Neural cell (in vitro differentiated cells): ENCODE results near the gene RNF41. TPM values are rescaled to one million over a fixed set of nuclear protein-coding genes. Genes with fewer than 3 reads are reported as not detected.

ENCODE experiments used
- H2AFZ ChIP-seq: fragments of 200-600, 300-800 bp; sonication (generic), shearing (Covaris generic); 2 replicates; pipeline ENCODE4 v1.6.0; 2014; ENCODE audit warnings: low read depth, mild to moderate bottlenecking, antibody characterized with exemption, low read length, moderate library complexity
- H3F3A ChIP-seq: fragments of 200-600 bp; shearing (Covaris generic); 2 replicates; pipeline ENCODE4 v1.6.1; 2016; ENCODE audit warnings: mild to moderate bottlenecking, moderate library complexity, mixed read lengths, antibody characterized with exemption, low read length; ENCODE audit not compliant: insufficient read depth, poor library complexity, severe bottlenecking
- H3K27ac ChIP-seq: fragments of 200-600, 300-800 bp; sonication (generic), shearing (Covaris generic); 2 replicates; pipeline ENCODE4 v1.5.1; 2014; ENCODE audit warnings: mild to moderate bottlenecking, low read length, moderate library complexity
- H3K27me3 ChIP-seq: fragments of 300-800, 200-600 bp; sonication (generic), shearing (Covaris generic); 2 replicates; pipeline ENCODE4 v1.6.0; 2014; ENCODE audit warnings: mild to moderate bottlenecking, low read depth, low read length, moderate library complexity; ENCODE audit not compliant: insufficient read depth
- H3K36me3 ChIP-seq: fragments of 300-800, 200-600 bp; sonication (generic), shearing (Covaris generic); 2 replicates; pipeline ENCODE4 v1.5.1; 2014; ENCODE audit warnings: mild to moderate bottlenecking, antibody characterized with exemption, low read length, moderate library complexity; ENCODE audit not compliant: insufficient read depth
- H3K4me2 ChIP-seq: fragments of 300-800, 200-600 bp; sonication (generic), shearing (Covaris generic); 2 replicates; pipeline ENCODE4 v1.6.0; 2014; ENCODE audit warnings: mild to moderate bottlenecking, low read length
- H3K4me3 ChIP-seq: fragments of 300-800, 200-600 bp; sonication (generic), shearing (Covaris generic); 2 replicates; pipeline ENCODE4 v1.5.1; 2014; ENCODE audit warnings: mild to moderate bottlenecking, low read length, moderate library complexity
- H3K79me2 ChIP-seq: fragments of 200-600 bp; shearing (Covaris generic); replicated peaks from 2 replicates; pipeline ENCODE4 v1.6.0; 2014; ENCODE audit warnings: mild to moderate bottlenecking, low read length, moderate library complexity; ENCODE audit not compliant: insufficient read depth
- H3K9ac ChIP-seq: fragments of 300-800, 200-600 bp; sonication (generic), shearing (Covaris generic); 2 replicates; pipeline ENCODE4 v1.6.1; 2016; ENCODE audit warnings: mild to moderate bottlenecking, low read length, mixed read lengths
- H3K9me2 ChIP-seq: fragments of 200-600 bp; shearing (Covaris generic); 2 replicates; pipeline ENCODE4 v1.6.1; 2016; ENCODE audit warnings: mild to moderate bottlenecking, low read length, mixed read lengths; ENCODE audit not compliant: insufficient read depth
- H3K9me3 ChIP-seq: fragments of 200-600, 300-800 bp; sonication (generic), shearing (Covaris generic); 2 replicates; pipeline ENCODE4 v1.6.1; 2016; ENCODE audit warnings: mild to moderate bottlenecking, mixed run types, low read length, moderate library complexity, mixed read lengths
- H4K20me1 ChIP-seq: fragments of 200-600 bp; shearing (Covaris generic); 2 replicates; pipeline ENCODE4 v1.6.1; 2016; ENCODE audit warnings: mild to moderate bottlenecking, mixed run types; ENCODE audit not compliant: insufficient read depth
- EP300 ChIP-seq: fragments of 450-650 bp; conservative IDR thresholded peaks from 2 replicates; pipeline ENCODE4 v1.6.1; 2014; ENCODE audit warnings: antibody characterized with exemption, mild to moderate bottlenecking, moderate library complexity; ENCODE audit not compliant: poor library complexity, severe bottlenecking
- EZH2 ChIP-seq: fragments of 200-600, 300-800 bp; shearing (Covaris generic), sonication (generic); IDR thresholded peaks from 2 replicates; pipeline ENCODE4 v1.6.1; 2014; ENCODE audit warnings: antibody characterized with exemption, low read length, borderline replicate concordance, mild to moderate bottlenecking; ENCODE audit not compliant: insufficient read depth, poor library complexity, severe bottlenecking
- MXI1 ChIP-seq: fragments of 450-650 bp; conservative IDR thresholded peaks from 2 replicates; pipeline ENCODE4 v1.6.1; 2014; ENCODE audit warnings: antibody characterized with exemption, mild to moderate bottlenecking; ENCODE audit not compliant: poor library complexity, severe bottlenecking
- POLR2AphosphoS5 ChIP-seq: IDR thresholded peaks from 2 replicates; pipeline ENCODE4 v1.6.1; 2012
- RAD21 ChIP-seq: fragments of 450-650 bp; conservative IDR thresholded peaks from 2 replicates; pipeline ENCODE4 v1.6.1; 2014; ENCODE audit warnings: antibody characterized with exemption, mild to moderate bottlenecking, moderate library complexity
- SMC3 ChIP-seq: fragments of 450-650 bp; conservative IDR thresholded peaks from 2 replicates; pipeline ENCODE4 v1.6.1; 2014; ENCODE audit warnings: antibody characterized with exemption, mild to moderate bottlenecking, moderate library complexity; ENCODE audit not compliant: poor library complexity
- TAF1 ChIP-seq: IDR thresholded peaks from 2 replicates; pipeline ENCODE4 v1.6.1; 2012; ENCODE audit warnings: low read depth
- polyA plus RNA-seq: library from polyadenylated mRNA; depleted of rRNA; stranded (reverse); fragments of >200 nt; gene quantifications from 2 replicates; pipeline ENCODE4 v1.2.3, GENCODE V29; 2014
- TF ChIP-seq, protein P1 (sequence below): IDR thresholded peaks from 2 replicates; pipeline ENCODE4 v1.6.1; 2012; ENCODE audit warnings: borderline replicate concordance
- TF ChIP-seq, protein P2 (sequence below): fragments of 450-650 bp; IDR thresholded peaks from 2 replicates; pipeline ENCODE4 v1.5.1; 2014; ENCODE audit warnings: antibody characterized with exemption, mild to moderate bottlenecking, moderate library complexity; ENCODE audit not compliant: poor library complexity, severe bottlenecking

RNF41 gene
- polyA plus RNA-seq, 1 donor from 2014 or later, result 108 TPM

DNA sequence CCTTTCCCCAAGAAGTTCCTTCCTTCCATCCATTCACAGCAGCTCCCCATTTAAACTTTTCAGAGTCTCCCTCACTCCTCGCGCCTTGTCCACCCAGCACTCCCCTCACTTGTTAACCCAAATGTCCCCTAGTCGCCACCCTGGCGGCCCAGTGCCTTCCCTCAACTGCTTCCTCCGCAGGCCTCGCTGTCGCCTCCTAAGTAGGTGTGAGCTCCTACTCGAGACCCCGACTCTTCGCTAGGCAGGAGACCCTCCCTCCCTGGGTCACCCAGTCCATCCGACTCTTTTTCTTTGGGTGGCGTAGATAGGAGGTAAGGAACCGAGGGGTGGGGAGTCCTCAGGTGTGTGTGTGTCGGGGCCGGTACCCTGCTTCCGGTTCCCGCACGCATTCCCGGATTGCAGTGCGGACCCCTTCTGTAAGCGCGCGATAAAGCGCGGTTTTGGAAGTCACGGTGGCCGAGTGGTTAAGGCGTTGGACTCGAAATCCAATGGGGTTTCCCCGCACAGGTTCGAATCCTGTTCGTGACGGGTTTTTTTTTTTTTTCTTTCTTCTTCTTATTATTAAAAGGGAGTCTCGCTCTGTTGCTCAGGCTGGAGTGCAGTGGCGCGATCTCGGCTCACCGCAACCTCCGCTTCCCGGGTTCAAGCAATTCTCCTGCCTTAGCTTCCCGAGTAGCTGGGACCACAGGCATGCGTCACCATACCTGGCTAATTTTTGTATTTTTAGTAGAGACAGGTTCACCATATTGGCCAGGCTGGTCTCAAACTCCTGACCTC is 31.6 kb downstream of the RNF41 start:
- Histone ChIP-seq H3K27ac (peak overlapping the region; percentile 79), H2AFZ (peak overlapping the region; percentile 56), H3K4me2 (peak overlapping the region; percentile 38), H3K36me3 (peaks cover 5% of the 10 kb centered on the region), H3K79me2 (peaks cover 32% of the 10 kb centered on the region), H4K20me1 (no peaks in the 10 kb centered on the region), H3K9me2 (no peaks in the 10 kb centered on the region), H3K9ac (peak overlapping the region; percentile 99), H3K9me3 (no peaks in the 10 kb centered on the region), H3K4me3 (peak overlapping the region; percentile 97), H3F3A (peaks cover 7% of the 10 kb centered on the region), H3K27me3 (no peaks in the 10 kb centered on the region)
- TF ChIP-seq POLR2AphosphoS5 (peak; percentile 58), MXI1 (peak; percentile 75), TAF1 (no peak)

DNA sequence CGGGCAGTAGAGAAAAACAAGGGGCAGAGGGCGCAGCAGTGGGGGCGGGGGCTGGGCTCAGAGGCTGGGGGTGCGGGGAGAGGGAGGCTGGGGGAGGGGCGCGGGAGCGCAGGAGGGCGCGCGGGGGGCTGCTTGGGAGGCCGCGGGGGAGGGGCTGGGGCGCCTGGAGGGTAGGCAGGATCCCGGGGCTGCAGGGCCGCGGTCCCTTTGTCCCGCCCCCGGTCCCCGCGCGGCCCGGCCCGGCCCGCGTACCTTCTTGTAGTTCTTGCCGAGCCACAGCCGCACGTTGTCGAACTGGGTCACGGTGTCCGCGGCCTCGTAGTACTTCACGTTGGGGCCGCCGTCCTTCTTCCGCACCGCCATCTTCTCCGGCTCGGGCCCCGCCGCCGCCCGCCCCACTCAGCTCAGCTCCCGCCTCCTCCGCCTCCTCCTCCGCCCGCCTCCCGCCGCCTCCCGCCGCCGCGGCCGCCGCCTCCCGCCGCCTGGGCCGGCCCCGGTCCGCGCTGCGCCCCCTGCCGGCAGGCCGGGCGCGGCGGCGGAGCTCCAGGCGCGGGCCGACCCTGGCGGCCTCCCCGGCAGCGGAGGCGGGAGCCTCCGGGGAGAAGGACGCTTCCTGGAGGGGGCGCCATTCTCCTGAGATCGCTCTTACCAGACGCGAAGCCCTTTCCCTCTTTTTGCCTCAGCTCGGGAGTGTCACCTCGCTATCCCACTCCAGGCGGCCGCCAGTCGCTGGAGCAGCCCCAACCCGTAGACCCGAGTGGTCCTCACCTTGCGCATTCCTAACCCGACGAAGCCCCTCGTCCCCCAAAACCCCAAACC is 32.4 kb downstream of the RNF41 start, which contains the start of gene SMARCC2:
SMARCC2 (minus strand) TSS at position 385 of the 819 bp plus-strand sequence; CDS start at position 363, 22 bp downstream.
- Histone ChIP-seq H3K27me3 (no peaks in the 10 kb centered on the region), H3K9me3 (no peaks in the 10 kb centered on the region), H3F3A (peaks cover 7% of the 10 kb centered on the region), H3K9ac (peak within 1 kb of the TSS; percentile 99), H3K36me3 (peaks cover 5% of the 10 kb centered on the region), H3K4me3 (peak within 1 kb of the TSS; percentile 97), H3K4me2 (peak within 1 kb of the TSS; percentile 95), H3K27ac (peak within 1 kb of the TSS; percentile 97), H4K20me1 (no peaks in the 10 kb centered on the region), H3K9me2 (no peaks in the 10 kb centered on the region), H3K79me2 (peaks cover 33% of the 10 kb centered on the region), H2AFZ (peak within 1 kb of the TSS; percentile 66)
- TF ChIP-seq, protein P1, sequence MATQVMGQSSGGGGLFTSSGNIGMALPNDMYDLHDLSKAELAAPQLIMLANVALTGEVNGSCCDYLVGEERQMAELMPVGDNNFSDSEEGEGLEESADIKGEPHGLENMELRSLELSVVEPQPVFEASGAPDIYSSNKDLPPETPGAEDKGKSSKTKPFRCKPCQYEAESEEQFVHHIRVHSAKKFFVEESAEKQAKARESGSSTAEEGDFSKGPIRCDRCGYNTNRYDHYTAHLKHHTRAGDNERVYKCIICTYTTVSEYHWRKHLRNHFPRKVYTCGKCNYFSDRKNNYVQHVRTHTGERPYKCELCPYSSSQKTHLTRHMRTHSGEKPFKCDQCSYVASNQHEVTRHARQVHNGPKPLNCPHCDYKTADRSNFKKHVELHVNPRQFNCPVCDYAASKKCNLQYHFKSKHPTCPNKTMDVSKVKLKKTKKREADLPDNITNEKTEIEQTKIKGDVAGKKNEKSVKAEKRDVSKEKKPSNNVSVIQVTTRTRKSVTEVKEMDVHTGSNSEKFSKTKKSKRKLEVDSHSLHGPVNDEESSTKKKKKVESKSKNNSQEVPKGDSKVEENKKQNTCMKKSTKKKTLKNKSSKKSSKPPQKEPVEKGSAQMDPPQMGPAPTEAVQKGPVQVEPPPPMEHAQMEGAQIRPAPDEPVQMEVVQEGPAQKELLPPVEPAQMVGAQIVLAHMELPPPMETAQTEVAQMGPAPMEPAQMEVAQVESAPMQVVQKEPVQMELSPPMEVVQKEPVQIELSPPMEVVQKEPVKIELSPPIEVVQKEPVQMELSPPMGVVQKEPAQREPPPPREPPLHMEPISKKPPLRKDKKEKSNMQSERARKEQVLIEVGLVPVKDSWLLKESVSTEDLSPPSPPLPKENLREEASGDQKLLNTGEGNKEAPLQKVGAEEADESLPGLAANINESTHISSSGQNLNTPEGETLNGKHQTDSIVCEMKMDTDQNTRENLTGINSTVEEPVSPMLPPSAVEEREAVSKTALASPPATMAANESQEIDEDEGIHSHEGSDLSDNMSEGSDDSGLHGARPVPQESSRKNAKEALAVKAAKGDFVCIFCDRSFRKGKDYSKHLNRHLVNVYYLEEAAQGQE, result peak; percentile 74
- TF ChIP-seq SMC3, result peak; percentile 50
- no peak for TF ChIP-seq EP300
- TF ChIP-seq TAF1, result peak; percentile 49
- peak; percentile 42 for TF ChIP-seq RAD21
- no peak for TF ChIP-seq EZH2
- peak; percentile 90 for TF ChIP-seq POLR2AphosphoS5
- TF ChIP-seq, protein P2, sequence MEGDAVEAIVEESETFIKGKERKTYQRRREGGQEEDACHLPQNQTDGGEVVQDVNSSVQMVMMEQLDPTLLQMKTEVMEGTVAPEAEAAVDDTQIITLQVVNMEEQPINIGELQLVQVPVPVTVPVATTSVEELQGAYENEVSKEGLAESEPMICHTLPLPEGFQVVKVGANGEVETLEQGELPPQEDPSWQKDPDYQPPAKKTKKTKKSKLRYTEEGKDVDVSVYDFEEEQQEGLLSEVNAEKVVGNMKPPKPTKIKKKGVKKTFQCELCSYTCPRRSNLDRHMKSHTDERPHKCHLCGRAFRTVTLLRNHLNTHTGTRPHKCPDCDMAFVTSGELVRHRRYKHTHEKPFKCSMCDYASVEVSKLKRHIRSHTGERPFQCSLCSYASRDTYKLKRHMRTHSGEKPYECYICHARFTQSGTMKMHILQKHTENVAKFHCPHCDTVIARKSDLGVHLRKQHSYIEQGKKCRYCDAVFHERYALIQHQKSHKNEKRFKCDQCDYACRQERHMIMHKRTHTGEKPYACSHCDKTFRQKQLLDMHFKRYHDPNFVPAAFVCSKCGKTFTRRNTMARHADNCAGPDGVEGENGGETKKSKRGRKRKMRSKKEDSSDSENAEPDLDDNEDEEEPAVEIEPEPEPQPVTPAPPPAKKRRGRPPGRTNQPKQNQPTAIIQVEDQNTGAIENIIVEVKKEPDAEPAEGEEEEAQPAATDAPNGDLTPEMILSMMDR, result peak; percentile 77
- TF ChIP-seq MXI1, result peak; percentile 23
